PFSK-1 (cell line): ENCODE measurements around the gene CAPZA2.

Source experiments
- FOXP2 ChIP-seq: optimal IDR thresholded peaks from 2 replicates; pipeline ENCODE3; 2011; ENCODE audit warnings: borderline replicate concordance, control low read depth, inconsistent platforms; ENCODE audit not compliant: insufficient read depth; ENCODE audit errors: extremely low read length, extremely low read depth
- POLR2AphosphoS5 ChIP-seq: IDR thresholded peaks from 2 replicates; pipeline ENCODE4 v1.6.1; 2012; ENCODE audit warnings: low read depth, mild to moderate bottlenecking, control low read depth, low read length, moderate library complexity
- REST ChIP-seq, 2 experiments: IDR thresholded peaks; 2 replicates each; pipeline versions ENCODE4 v1.6.1 to v1.8.0; 2011 to 2012; ENCODE audit warnings: low read depth in 2 of 2, low read length in 2 of 2, control low read depth in 1 of 2, inconsistent platforms in 1 of 2, mild to moderate bottlenecking in 1 of 2, moderate library complexity in 1 of 2; ENCODE audit not compliant: insufficient read depth in 1 of 2
- SIN3A ChIP-seq: IDR thresholded peaks from 2 replicates; pipeline ENCODE4 v1.6.1; 2012; ENCODE audit warnings: mild to moderate bottlenecking, low read length, moderate library complexity, borderline replicate concordance; ENCODE audit not compliant: insufficient read depth
- TAF1 ChIP-seq: IDR thresholded peaks from 2 replicates; pipeline ENCODE4 v1.6.1; 2012; ENCODE audit warnings: low read length, control low read depth, borderline replicate concordance; ENCODE audit not compliant: insufficient read depth

The CAPZA2 gene

GRCh38 chr7:116933465-116933864 is 71.1 kb downstream of the CAPZA2 start:
- TF ChIP-seq SIN3A (no peak), POLR2AphosphoS5 (no peak), REST (IDR thresholded peaks at IDR 0.05; ENCODE audit: insufficient read depth in 1 of 2, low read depth in 2 of 2, low read length in 2 of 2) (no peak), FOXP2 (no peak), TAF1 (no peak)

DNA sequence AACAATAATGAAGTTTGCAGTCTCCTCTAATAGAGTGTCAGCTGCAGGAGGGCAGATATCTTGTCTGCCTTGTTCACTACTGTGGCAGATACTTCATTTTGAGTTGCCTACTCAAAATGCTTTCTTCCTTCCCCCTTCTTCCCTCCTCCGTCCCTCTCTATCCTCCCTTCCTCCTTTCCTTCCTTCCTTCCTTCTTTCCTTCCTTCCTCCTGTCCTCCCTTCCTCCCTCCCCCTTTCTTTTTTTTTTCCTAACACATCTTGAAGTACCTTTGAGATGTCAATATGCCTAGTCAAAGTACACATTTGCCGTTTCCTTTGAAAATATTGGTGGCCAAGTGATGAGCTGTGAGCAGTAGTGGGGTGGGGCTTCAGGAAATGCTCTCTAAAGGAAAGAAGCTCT is 72.2 kb downstream of the CAPZA2 start:
- TF ChIP-seq TAF1 (no peak), SIN3A (no peak), REST (IDR thresholded peaks at IDR 0.05; ENCODE audit: insufficient read depth in 1 of 2, low read depth in 2 of 2, low read length in 2 of 2) (no peak), POLR2AphosphoS5 (no peak), FOXP2 (no peak)

- no peak for TF ChIP-seq POLR2AphosphoS5
- TF ChIP-seq FOXP2 = no peak
- no peak for TF ChIP-seq REST (IDR thresholded peaks at IDR 0.05; ENCODE audit: insufficient read depth in 1 of 2, low read depth in 2 of 2, low read length in 2 of 2)
- no peak for TF ChIP-seq SIN3A
- TF ChIP-seq TAF1 = no peak
Measured at GRCh38 chr7:116938678-116939077, 76.3 kb downstream of the CAPZA2 start.

GRCh38 chr7:116940689-116941370 is 78.4 kb downstream of the CAPZA2 start:
- TF ChIP-seq TAF1 = no peak
- TF ChIP-seq SIN3A = no peak
- TF ChIP-seq POLR2AphosphoS5 = no peak
- TF ChIP-seq REST (IDR thresholded peaks at IDR 0.05; ENCODE audit: insufficient read depth in 1 of 2, low read depth in 2 of 2, low read length in 2 of 2) = no peak
- TF ChIP-seq FOXP2 = no peak

- no peak for TF ChIP-seq TAF1
- TF ChIP-seq SIN3A = no peak
- no peak for TF ChIP-seq POLR2AphosphoS5
- TF ChIP-seq REST (IDR thresholded peaks at IDR 0.05; ENCODE audit: insufficient read depth in 1 of 2, low read depth in 2 of 2, low read length in 2 of 2) = no peak
Measured at GRCh38 chr7:116942504-116942903, 80.1 kb downstream of the CAPZA2 start.
